ENCODE data around the gene ZMYND12.

The ZMYND12 gene

GRCh38 chr1:42454403-42454802, 1.4 kb downstream of the ZMYND12 start:
- no peaks in the 10 kb centered on the region for H3K9me2 ChIP-seq (ENCODE audit: low read depth, low read length)
- no peaks in the 10 kb centered on the region for H4K20me1 ChIP-seq (ENCODE audit: insufficient read depth, low read length)
- H2AFZ ChIP-seq (ENCODE audit: low read length): no peak overlapping the region
- no peaks in the 10 kb centered on the region for H3K27me3 ChIP-seq (ENCODE audit: insufficient read depth, low read length)
- H3K9ac ChIP-seq (ENCODE audit: low read length): no peak overlapping the region
- no peaks in the 10 kb centered on the region for H3K79me2 ChIP-seq (ENCODE audit: insufficient read depth, low read length)
- H3F3A ChIP-seq (ENCODE audit: insufficient read depth, low read length): no peaks in the 10 kb centered on the region
- H3K36me3 ChIP-seq (ENCODE audit: insufficient read depth, low read length): peaks cover 15% of the 10 kb centered on the region
- no peaks in the 10 kb centered on the region for H3K9me3 ChIP-seq (ENCODE audit: low read length)
- no peak overlapping the region for H3K27ac ChIP-seq (ENCODE audit: low read depth, low read length, poor library complexity, severe bottlenecking)
- TF ChIP-seq, protein P1, sequence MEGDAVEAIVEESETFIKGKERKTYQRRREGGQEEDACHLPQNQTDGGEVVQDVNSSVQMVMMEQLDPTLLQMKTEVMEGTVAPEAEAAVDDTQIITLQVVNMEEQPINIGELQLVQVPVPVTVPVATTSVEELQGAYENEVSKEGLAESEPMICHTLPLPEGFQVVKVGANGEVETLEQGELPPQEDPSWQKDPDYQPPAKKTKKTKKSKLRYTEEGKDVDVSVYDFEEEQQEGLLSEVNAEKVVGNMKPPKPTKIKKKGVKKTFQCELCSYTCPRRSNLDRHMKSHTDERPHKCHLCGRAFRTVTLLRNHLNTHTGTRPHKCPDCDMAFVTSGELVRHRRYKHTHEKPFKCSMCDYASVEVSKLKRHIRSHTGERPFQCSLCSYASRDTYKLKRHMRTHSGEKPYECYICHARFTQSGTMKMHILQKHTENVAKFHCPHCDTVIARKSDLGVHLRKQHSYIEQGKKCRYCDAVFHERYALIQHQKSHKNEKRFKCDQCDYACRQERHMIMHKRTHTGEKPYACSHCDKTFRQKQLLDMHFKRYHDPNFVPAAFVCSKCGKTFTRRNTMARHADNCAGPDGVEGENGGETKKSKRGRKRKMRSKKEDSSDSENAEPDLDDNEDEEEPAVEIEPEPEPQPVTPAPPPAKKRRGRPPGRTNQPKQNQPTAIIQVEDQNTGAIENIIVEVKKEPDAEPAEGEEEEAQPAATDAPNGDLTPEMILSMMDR (IDR thresholded peaks at IDR 0.05; ENCODE audit: low read length): no peak
- TF ChIP-seq EZH2 (IDR thresholded peaks at IDR 0.05; ENCODE audit: borderline replicate concordance, low read length): no peak
- H3K4me2 ChIP-seq (ENCODE audit: low read length): no peak overlapping the region
- peaks cover 25% of the 10 kb centered on the region for H3K4me1 ChIP-seq (ENCODE audit: insufficient read depth, low read length, severe bottlenecking)
- H3K4me3 ChIP-seq (ENCODE audit: low read depth, low read length, poor library complexity, severe bottlenecking): no peak overlapping the region

GRCh38 chr1:42453386-42453785, 2.4 kb downstream of the ZMYND12 start:
- H3K36me3 ChIP-seq (ENCODE audit: insufficient read depth, low read length): peaks cover 7% of the 10 kb centered on the region
- no peaks in the 10 kb centered on the region for H3F3A ChIP-seq (ENCODE audit: insufficient read depth, low read length)
- no peaks in the 10 kb centered on the region for H3K79me2 ChIP-seq (ENCODE audit: insufficient read depth, low read length)
- no peaks in the 10 kb centered on the region for H4K20me1 ChIP-seq (ENCODE audit: insufficient read depth, low read length)
- no peak overlapping the region for H3K9ac ChIP-seq (ENCODE audit: low read length)
- no peak overlapping the region for H2AFZ ChIP-seq (ENCODE audit: low read length)
- H3K4me1 ChIP-seq (ENCODE audit: insufficient read depth, low read length, severe bottlenecking): peaks cover 24% of the 10 kb centered on the region
- no peak overlapping the region for H3K27ac ChIP-seq (ENCODE audit: low read depth, low read length, poor library complexity, severe bottlenecking)
- no peaks in the 10 kb centered on the region for H3K9me2 ChIP-seq (ENCODE audit: low read depth, low read length)
- no peaks in the 10 kb centered on the region for H3K27me3 ChIP-seq (ENCODE audit: insufficient read depth, low read length)
- no peak overlapping the region for H3K4me2 ChIP-seq (ENCODE audit: low read length)
- no peak for TF ChIP-seq EZH2 (IDR thresholded peaks at IDR 0.05; ENCODE audit: borderline replicate concordance, low read length)
- TF ChIP-seq, protein P1 (IDR thresholded peaks at IDR 0.05; ENCODE audit: low read length): no peak
- H3K4me3 ChIP-seq (ENCODE audit: low read depth, low read length, poor library complexity, severe bottlenecking): no peak overlapping the region
- no peaks in the 10 kb centered on the region for H3K9me3 ChIP-seq (ENCODE audit: low read length)

- H3K27me3 ChIP-seq (ENCODE audit: insufficient read depth, low read length): no peaks in the 10 kb centered on the region
- no peak overlapping the region for H3K4me2 ChIP-seq (ENCODE audit: low read length)
- no peaks in the 10 kb centered on the region for H3F3A ChIP-seq (ENCODE audit: insufficient read depth, low read length)
- H3K9me2 ChIP-seq (ENCODE audit: low read depth, low read length): no peaks in the 10 kb centered on the region
- H3K27ac ChIP-seq (ENCODE audit: low read depth, low read length, poor library complexity, severe bottlenecking): no peak overlapping the region
- H3K79me2 ChIP-seq (ENCODE audit: insufficient read depth, low read length): no peaks in the 10 kb centered on the region
- no peak overlapping the region for H3K4me3 ChIP-seq (ENCODE audit: low read depth, low read length, poor library complexity, severe bottlenecking)
- no peaks in the 10 kb centered on the region for H3K9me3 ChIP-seq (ENCODE audit: low read length)
- no peak overlapping the region for H3K9ac ChIP-seq (ENCODE audit: low read length)
- no peak overlapping the region for H2AFZ ChIP-seq (ENCODE audit: low read length)
- no peaks in the 10 kb centered on the region; the same call in 1 of the 2 replicates for H3K36me3 ChIP-seq (ENCODE audit: insufficient read depth, low read length)
- no peaks in the 10 kb centered on the region for H4K20me1 ChIP-seq (ENCODE audit: insufficient read depth, low read length)
- TF ChIP-seq EZH2 (IDR thresholded peaks at IDR 0.05; ENCODE audit: borderline replicate concordance, low read length): no peak
- TF ChIP-seq, protein P1 (IDR thresholded peaks at IDR 0.05; ENCODE audit: low read length): no peak
- no peaks in the 10 kb centered on the region for H3K4me1 ChIP-seq (ENCODE audit: insufficient read depth, low read length, severe bottlenecking)
Measured at GRCh38 chr1:42450061-42450460, 5.8 kb downstream of the ZMYND12 start.
